GM23338 (cell line): ENCODE measurements around the gene SLC5A6. TPM values are rescaled to one million over a fixed set of nuclear protein-coding genes. Genes with fewer than 3 reads are reported as not detected.

Experiments used
- ATAC-seq: fragments of 200-7000 bp; cut with Tn5 transposase; 3 replicates; pipeline ENCODE4 v1.9.1; 2020
- DNase-seq: peaks from one replicate; pipeline ENCODE4 v3.0.0-alpha.2; 2015; ENCODE audit warnings: low spot score
- H2AFZ ChIP-seq: fragments of 200-600 bp; sonication (generic); 2 replicates; pipeline ENCODE4 v1.8.0; 2016; ENCODE audit warnings: antibody characterized with exemption, mild to moderate bottlenecking, moderate library complexity
- H3F3A ChIP-seq: fragments of 200-600 bp; sonication (generic); replicated peaks from 2 replicates; pipeline ENCODE4 v1.8.0; 2017; ENCODE audit warnings: antibody characterized with exemption, mixed run types, low read depth
- H3K27ac ChIP-seq: fragments of 200-600 bp; sonication (generic); 2 replicates; pipeline ENCODE4 v1.6.1; 2016; ENCODE audit warnings: low read depth
- H3K27me3 ChIP-seq: fragments of 200-600 bp; sonication (generic); 2 replicates; pipeline ENCODE4 v1.8.0; 2016; ENCODE audit warnings: mild to moderate bottlenecking, mixed run types, moderate library complexity; ENCODE audit not compliant: insufficient read depth
- H3K36me3 ChIP-seq: fragments of 200-600 bp; sonication (generic); 2 replicates; pipeline ENCODE4 v1.8.0; 2016; ENCODE audit warnings: mild to moderate bottlenecking; ENCODE audit not compliant: insufficient read depth
- H3K4me1 ChIP-seq: fragments of 200-600 bp; sonication (generic); 2 replicates; pipeline ENCODE4 v1.8.0; 2016; ENCODE audit warnings: mild to moderate bottlenecking, moderate library complexity; ENCODE audit not compliant: insufficient read depth
- H3K4me2 ChIP-seq: fragments of 200-600 bp; sonication (generic); 2 replicates; pipeline ENCODE4 v1.7.1; 2017; ENCODE audit warnings: mixed run types
- H3K4me3 ChIP-seq: fragments of 200-600 bp; sonication (generic); 2 replicates; pipeline ENCODE4 v1.6.1; 2016; ENCODE audit warnings: mixed run types
- H3K79me2 ChIP-seq: fragments of 200-600 bp; sonication (generic); replicated peaks from 2 replicates; pipeline ENCODE4 v1.8.0; 2017; ENCODE audit warnings: mild to moderate bottlenecking; ENCODE audit not compliant: insufficient read depth
- H3K9me2 ChIP-seq: fragments of 200-600 bp; sonication (generic); 2 replicates; pipeline ENCODE4 v1.8.0; 2017; ENCODE audit not compliant: insufficient read depth
- H4K20me1 ChIP-seq: fragments of 200-600 bp; sonication (generic); replicated peaks from 2 replicates; pipeline ENCODE4 v1.8.0; 2017; ENCODE audit warnings: mild to moderate bottlenecking; ENCODE audit not compliant: insufficient read depth
- H3K27ac Mint-ChIP-seq: 2 replicates; pipeline ENCODE4 v1.8.0; 2020; ENCODE audit warnings: inconsistent platforms, mild to moderate bottlenecking, moderate library complexity, mixed read lengths
- H3K27me3 Mint-ChIP-seq: 3 replicates; pipeline ENCODE4 v1.8.0; 2022; ENCODE audit warnings: low read depth, mild to moderate bottlenecking, moderate library complexity, mixed read lengths, inconsistent platforms; ENCODE audit not compliant: insufficient read depth, poor library complexity
- H3K36me3 Mint-ChIP-seq: 3 replicates; pipeline ENCODE4 v1.8.0; 2021; ENCODE audit warnings: low read depth, mild to moderate bottlenecking, inconsistent platforms, moderate library complexity, mixed read lengths
- H3K4me1 Mint-ChIP-seq: 3 replicates; pipeline ENCODE4 v1.8.0; 2020; ENCODE audit warnings: mild to moderate bottlenecking, inconsistent platforms, mixed read lengths
- H3K4me3 Mint-ChIP-seq: 3 replicates; pipeline ENCODE4 v1.8.0; 2021; ENCODE audit warnings: moderate library complexity, mild to moderate bottlenecking, inconsistent platforms, mixed read lengths
- H3K9me3 Mint-ChIP-seq: 3 replicates; pipeline ENCODE4 v1.8.0; 2020; ENCODE audit warnings: moderate library complexity, mild to moderate bottlenecking, inconsistent platforms, mixed read lengths
- CREB1 ChIP-seq: fragments of 250-450 bp; sonication (Bioruptor Pico); IDR thresholded peaks from 2 replicates; pipeline ENCODE4 v1.5.0; 2020; ENCODE audit warnings: low read depth, mild to moderate bottlenecking, moderate library complexity
- EZH2 ChIP-seq: fragments of 200-600 bp; sonication (generic); IDR thresholded peaks from one replicate; pipeline ENCODE4 v1.8.0; 2017; ENCODE audit warnings: antibody characterized with exemption, mild to moderate bottlenecking, low read depth; ENCODE audit not compliant: unreplicated experiment
- EZH2phosphoT487 ChIP-seq: fragments of 200-600 bp; sonication (generic); IDR thresholded peaks from one replicate; pipeline ENCODE4 v1.8.1; 2018; ENCODE audit warnings: antibody characterized with exemption; ENCODE audit not compliant: unreplicated experiment
- JUNB ChIP-seq: IDR thresholded peaks from one replicate; pipeline ENCODE4 v1.6.1; 2016; ENCODE audit warnings: antibody characterized with exemption; ENCODE audit not compliant: unreplicated experiment
- NANOG ChIP-seq: IDR thresholded peaks from 2 replicates; pipeline ENCODE4 v1.6.1; 2016; ENCODE audit warnings: antibody characterized with exemption, borderline replicate concordance
- POLR2AphosphoS5 ChIP-seq: IDR thresholded peaks from 2 replicates; pipeline ENCODE4 v1.6.1; 2016; ENCODE audit warnings: antibody characterized with exemption, low read depth
- STAT1 ChIP-seq: IDR thresholded peaks from one replicate; pipeline ENCODE4 v1.6.1; 2016; ENCODE audit warnings: antibody characterized with exemption; ENCODE audit not compliant: unreplicated experiment
- ZNF114 ChIP-seq: fragments of 250-450 bp; sonication (Bioruptor Pico); IDR thresholded peaks from 2 replicates; pipeline ENCODE4 v1.5.0; 2020; ENCODE audit warnings: mild to moderate bottlenecking, moderate library complexity
- ZNF331 ChIP-seq: fragments of 250-450 bp; sonication (Bioruptor Pico); IDR thresholded peaks from 2 replicates; pipeline ENCODE4 v1.5.0; 2020; ENCODE audit warnings: low read depth, mild to moderate bottlenecking, moderate library complexity
- polyA plus RNA-seq: library from polyadenylated mRNA; unstranded; fragments of >200 nt; fragmentation: Nextera tagmentation; extraction: Ambion mirVana; gene quantifications from 2 replicates; pipeline ENCODE4 v1.2.1, GENCODE V29; 2016
- total RNA-seq: library from RNA; depleted of rRNA; stranded (reverse); fragments of >200 nt; shearing (Covaris generic); gene quantifications from 2 replicates; pipeline ENCODE4 v1.2.3, GENCODE V29; 2014
- TF ChIP-seq, protein P1 (sequence below), 2 experiments: fragments of 200-600 bp in 1 of 2; sonication (generic) in 1 of 2; conservative IDR thresholded peaks; 2 replicates each; pipeline versions ENCODE4 v1.5.1 to v1.6.1; 2016 to 2017; ENCODE audit warnings: antibody characterized with exemption in 2 of 2, low read depth in 2 of 2, mild to moderate bottlenecking in 2 of 2, moderate library complexity in 1 of 2
- TF ChIP-seq, protein P2 (sequence below): IDR thresholded peaks from one replicate; pipeline ENCODE4 v1.6.1; 2018; ENCODE audit warnings: antibody characterized with exemption; ENCODE audit not compliant: unreplicated experiment
- TF ChIP-seq, protein P3 (sequence below): IDR thresholded peaks from 2 replicates; pipeline ENCODE4 v1.6.1; 2016; ENCODE audit warnings: antibody characterized with exemption
- TF ChIP-seq, protein P4 (sequence below): fragments of 250-450 bp; sonication (Bioruptor Pico); IDR thresholded peaks from 2 replicates; pipeline ENCODE4 v1.5.0; 2020; ENCODE audit warnings: mild to moderate bottlenecking, moderate library complexity

The SLC5A6 gene
- total and polyA plus RNA-seq, 2 experiments from 2014 or later: 44.3 to 153 TPM

DNA sequence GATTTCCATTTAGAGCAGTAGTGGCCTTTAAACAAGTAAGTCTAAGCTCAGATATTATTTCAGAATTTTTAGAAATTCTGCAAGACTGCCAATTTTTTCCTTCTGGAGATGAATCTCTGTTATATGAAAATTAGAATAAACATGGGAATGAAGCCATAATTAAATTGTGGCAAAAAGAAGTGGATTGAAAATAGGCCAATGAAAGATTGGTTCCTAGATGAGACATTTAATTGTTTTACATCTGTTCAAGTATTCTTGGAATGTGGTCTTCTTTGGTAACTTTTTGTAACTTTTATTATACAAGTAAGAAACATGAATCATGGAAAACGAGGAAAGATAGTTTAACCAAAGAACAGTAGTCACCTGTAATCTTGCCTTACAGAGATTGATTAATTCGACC is 15.4 kb upstream of the SLC5A6 start:
- Histone ChIP-seq H3K4me3 (no peak overlapping the region), H3F3A (no peaks in the 10 kb centered on the region), H3K27me3 (no peaks in the 10 kb centered on the region), H2AFZ (no peak overlapping the region), H4K20me1 (peaks cover 10% of the 10 kb centered on the region), H3K4me2 (no peak overlapping the region), H3K9me2 (no peaks in the 10 kb centered on the region), H3K4me1 (no peaks in the 10 kb centered on the region), H3K36me3 (peaks cover 72% of the 10 kb centered on the region), H3K27ac (no peak overlapping the region), H3K79me2 (0 out of 2 replicates have a peak, but pooled peaks cover 3% of the 10 kb centered on the region)
- Mint-ChIP-seq H3K9me3 (no peaks in the 10 kb centered on the region), H3K27me3 (peaks cover 10% of the 10 kb centered on the region), H3K27ac (no peak overlapping the region), H3K36me3 (peaks cover 97% of the 10 kb centered on the region), H3K4me3 (no peak overlapping the region), H3K4me1 (no peaks in the 10 kb centered on the region)
- ATAC-seq (no peak), DNase-seq (no peak)
- TF ChIP-seq NANOG (no peak), STAT1 (no peak), JUNB (no peak), ZNF331 (no peak), POLR2AphosphoS5 (no peak), ZNF114 (no peak), EZH2 (no peak), CREB1 (no peak), EZH2phosphoT487 (no peak)
- TF ChIP-seq, protein P1, sequence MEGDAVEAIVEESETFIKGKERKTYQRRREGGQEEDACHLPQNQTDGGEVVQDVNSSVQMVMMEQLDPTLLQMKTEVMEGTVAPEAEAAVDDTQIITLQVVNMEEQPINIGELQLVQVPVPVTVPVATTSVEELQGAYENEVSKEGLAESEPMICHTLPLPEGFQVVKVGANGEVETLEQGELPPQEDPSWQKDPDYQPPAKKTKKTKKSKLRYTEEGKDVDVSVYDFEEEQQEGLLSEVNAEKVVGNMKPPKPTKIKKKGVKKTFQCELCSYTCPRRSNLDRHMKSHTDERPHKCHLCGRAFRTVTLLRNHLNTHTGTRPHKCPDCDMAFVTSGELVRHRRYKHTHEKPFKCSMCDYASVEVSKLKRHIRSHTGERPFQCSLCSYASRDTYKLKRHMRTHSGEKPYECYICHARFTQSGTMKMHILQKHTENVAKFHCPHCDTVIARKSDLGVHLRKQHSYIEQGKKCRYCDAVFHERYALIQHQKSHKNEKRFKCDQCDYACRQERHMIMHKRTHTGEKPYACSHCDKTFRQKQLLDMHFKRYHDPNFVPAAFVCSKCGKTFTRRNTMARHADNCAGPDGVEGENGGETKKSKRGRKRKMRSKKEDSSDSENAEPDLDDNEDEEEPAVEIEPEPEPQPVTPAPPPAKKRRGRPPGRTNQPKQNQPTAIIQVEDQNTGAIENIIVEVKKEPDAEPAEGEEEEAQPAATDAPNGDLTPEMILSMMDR (conservative IDR thresholded peaks at IDR 0.05; ENCODE audit: low read depth in 2 of 2): no peak
- TF ChIP-seq, protein P2, sequence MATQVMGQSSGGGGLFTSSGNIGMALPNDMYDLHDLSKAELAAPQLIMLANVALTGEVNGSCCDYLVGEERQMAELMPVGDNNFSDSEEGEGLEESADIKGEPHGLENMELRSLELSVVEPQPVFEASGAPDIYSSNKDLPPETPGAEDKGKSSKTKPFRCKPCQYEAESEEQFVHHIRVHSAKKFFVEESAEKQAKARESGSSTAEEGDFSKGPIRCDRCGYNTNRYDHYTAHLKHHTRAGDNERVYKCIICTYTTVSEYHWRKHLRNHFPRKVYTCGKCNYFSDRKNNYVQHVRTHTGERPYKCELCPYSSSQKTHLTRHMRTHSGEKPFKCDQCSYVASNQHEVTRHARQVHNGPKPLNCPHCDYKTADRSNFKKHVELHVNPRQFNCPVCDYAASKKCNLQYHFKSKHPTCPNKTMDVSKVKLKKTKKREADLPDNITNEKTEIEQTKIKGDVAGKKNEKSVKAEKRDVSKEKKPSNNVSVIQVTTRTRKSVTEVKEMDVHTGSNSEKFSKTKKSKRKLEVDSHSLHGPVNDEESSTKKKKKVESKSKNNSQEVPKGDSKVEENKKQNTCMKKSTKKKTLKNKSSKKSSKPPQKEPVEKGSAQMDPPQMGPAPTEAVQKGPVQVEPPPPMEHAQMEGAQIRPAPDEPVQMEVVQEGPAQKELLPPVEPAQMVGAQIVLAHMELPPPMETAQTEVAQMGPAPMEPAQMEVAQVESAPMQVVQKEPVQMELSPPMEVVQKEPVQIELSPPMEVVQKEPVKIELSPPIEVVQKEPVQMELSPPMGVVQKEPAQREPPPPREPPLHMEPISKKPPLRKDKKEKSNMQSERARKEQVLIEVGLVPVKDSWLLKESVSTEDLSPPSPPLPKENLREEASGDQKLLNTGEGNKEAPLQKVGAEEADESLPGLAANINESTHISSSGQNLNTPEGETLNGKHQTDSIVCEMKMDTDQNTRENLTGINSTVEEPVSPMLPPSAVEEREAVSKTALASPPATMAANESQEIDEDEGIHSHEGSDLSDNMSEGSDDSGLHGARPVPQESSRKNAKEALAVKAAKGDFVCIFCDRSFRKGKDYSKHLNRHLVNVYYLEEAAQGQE: no peak
- TF ChIP-seq, protein P3, sequence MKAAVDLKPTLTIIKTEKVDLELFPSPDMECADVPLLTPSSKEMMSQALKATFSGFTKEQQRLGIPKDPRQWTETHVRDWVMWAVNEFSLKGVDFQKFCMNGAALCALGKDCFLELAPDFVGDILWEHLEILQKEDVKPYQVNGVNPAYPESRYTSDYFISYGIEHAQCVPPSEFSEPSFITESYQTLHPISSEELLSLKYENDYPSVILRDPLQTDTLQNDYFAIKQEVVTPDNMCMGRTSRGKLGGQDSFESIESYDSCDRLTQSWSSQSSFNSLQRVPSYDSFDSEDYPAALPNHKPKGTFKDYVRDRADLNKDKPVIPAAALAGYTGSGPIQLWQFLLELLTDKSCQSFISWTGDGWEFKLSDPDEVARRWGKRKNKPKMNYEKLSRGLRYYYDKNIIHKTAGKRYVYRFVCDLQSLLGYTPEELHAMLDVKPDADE: no peak
- TF ChIP-seq, protein P4, sequence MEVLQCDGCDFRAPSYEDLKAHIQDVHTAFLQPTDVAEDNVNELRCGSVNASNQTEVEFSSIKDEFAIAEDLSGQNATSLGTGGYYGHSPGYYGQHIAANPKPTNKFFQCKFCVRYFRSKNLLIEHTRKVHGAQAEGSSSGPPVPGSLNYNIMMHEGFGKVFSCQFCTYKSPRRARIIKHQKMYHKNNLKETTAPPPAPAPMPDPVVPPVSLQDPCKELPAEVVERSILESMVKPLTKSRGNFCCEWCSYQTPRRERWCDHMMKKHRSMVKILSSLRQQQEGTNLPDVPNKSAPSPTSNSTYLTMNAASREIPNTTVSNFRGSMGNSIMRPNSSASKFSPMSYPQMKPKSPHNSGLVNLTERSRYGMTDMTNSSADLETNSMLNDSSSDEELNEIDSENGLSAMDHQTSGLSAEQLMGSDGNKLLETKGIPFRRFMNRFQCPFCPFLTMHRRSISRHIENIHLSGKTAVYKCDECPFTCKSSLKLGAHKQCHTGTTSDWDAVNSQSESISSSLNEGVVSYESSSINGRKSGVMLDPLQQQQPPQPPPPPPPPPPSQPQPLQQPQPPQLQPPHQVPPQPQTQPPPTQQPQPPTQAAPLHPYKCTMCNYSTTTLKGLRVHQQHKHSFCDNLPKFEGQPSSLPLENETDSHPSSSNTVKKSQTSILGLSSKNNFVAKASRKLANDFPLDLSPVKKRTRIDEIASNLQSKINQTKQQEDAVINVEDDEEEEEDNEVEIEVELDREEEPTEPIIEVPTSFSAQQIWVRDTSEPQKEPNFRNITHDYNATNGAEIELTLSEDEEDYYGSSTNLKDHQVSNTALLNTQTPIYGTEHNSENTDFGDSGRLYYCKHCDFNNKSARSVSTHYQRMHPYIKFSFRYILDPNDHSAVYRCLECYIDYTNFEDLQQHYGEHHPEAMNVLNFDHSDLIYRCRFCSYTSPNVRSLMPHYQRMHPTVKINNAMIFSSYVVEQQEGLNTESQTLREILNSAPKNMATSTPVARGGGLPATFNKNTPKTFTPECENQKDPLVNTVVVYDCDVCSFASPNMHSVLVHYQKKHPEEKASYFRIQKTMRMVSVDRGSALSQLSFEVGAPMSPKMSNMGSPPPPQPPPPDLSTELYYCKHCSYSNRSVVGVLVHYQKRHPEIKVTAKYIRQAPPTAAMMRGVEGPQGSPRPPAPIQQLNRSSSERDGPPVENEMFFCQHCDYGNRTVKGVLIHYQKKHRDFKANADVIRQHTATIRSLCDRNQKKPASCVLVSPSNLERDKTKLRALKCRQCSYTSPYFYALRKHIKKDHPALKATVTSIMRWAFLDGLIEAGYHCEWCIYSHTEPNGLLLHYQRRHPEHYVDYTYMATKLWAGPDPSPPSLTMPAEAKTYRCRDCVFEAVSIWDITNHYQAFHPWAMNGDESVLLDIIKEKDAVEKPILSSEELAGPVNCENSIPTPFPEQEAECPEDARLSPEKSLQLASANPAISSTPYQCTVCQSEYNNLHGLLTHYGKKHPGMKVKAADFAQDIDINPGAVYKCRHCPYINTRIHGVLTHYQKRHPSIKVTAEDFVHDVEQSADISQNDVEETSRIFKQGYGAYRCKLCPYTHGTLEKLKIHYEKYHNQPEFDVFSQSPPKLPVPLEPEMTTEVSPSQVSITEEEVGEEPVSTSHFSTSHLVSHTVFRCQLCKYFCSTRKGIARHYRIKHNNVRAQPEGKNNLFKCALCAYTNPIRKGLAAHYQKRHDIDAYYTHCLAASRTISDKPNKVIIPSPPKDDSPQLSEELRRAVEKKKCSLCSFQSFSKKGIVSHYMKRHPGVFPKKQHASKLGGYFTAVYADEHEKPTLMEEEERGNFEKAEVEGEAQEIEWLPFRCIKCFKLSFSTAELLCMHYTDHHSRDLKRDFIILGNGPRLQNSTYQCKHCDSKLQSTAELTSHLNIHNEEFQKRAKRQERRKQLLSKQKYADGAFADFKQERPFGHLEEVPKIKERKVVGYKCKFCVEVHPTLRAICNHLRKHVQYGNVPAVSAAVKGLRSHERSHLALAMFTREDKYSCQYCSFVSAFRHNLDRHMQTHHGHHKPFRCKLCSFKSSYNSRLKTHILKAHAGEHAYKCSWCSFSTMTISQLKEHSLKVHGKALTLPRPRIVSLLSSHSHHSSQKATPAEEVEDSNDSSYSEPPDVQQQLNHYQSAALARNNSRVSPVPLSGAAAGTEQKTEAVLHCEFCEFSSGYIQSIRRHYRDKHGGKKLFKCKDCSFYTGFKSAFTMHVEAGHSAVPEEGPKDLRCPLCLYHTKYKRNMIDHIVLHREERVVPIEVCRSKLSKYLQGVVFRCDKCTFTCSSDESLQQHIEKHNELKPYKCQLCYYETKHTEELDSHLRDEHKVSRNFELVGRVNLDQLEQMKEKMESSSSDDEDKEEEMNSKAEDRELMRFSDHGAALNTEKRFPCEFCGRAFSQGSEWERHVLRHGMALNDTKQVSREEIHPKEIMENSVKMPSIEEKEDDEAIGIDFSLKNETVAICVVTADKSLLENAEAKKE (CRISPR knock-in tag): no peak
